ENCODE measurements around the gene CIART.

GRCh38 chr1:150283260-150283659 lies 906 bp downstream of the CIART start:
- TF ChIP-seq CTCF (IDR thresholded peaks at IDR 0.05) (no peak), POLR2AphosphoS5 (IDR thresholded peaks at IDR 0.05; ENCODE audit: low read depth, low read length) (no peak), REST (IDR thresholded peaks at IDR 0.05; ENCODE audit: insufficient read depth in 1 of 2, low read depth in 2 of 2, low read length in 1 of 2) (no peak), TCF7L2 (IDR thresholded peaks at IDR 0.05; ENCODE audit: low read depth, low read length) (no peak), SIN3A (IDR thresholded peaks at IDR 0.05; ENCODE audit: borderline replicate concordance, insufficient read depth, low read depth, low read length) (no peak)

All from Panc1 (cell line).